ENCODE results near the gene NIF3L1. TPM values are rescaled to one million over a fixed set of nuclear protein-coding genes. Genes with fewer than 3 reads are reported as not detected.

Gene NIF3L1
- total and polyA plus RNA-seq, 9 of the 15 experiments (the other 6 are each of a cell fraction or from before 2014, with no cell fraction given): 26.7 to 89.5 (median 45.6) TPM

DNA sequence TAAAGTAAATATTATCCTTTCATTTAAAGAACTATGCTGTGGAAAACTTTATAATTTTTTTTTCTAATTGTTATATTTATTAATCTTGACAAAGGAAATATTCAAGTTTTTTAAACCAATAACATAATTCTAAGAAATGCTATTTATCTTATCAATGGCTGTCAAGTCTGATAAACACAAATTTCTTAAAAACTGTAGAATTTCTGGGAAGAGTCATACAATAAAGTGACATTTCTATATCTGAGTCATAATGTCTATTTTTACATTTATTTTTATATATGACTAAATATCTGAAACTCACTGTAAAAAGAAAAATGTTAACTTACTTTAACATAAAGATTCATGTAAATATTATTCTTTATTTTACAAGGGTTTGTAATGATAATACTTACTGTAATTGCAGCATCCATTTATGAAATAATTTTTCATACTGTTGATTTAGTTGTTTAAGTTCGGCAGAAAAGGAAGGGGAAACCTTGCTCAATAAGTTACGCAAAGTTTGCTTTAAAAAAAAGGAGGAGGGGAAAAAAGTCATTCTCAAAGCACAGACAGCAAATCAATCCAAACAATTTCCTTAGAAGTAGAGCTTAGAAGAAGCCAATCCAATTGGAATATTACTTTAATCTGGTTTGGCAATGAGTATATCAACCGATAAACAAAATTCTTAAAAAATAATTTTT is 41.9 kb downstream of the NIF3L1 start:
- FAIRE-seq: no peak
- WGBS (ENCODE audit: insufficient coverage, low coverage, missing lambda C conversion rate): 90% methylated on average over 3 of the region's 3 CpGs
- Histone ChIP-seq H3K4me2 (ENCODE audit: insufficient read depth, low read length) (no peak overlapping the region), H3K27me3 (ENCODE audit: control insufficient read depth in 2 of 2, insufficient read depth in 2 of 2, low read length in 2 of 2) (no peaks in the 10 kb centered on the region), H3K9me3 (replicated peaks; ENCODE audit: control insufficient read depth, insufficient read depth, low read depth, low read length) (no peaks in the 10 kb centered on the region), H3K9me1 (ENCODE audit: control insufficient read depth, insufficient read depth, low read length) (no peaks in the 10 kb centered on the region), H3K79me2 (ENCODE audit: control insufficient read depth, insufficient read depth, low read length) (no peaks in the 10 kb centered on the region), H3K27ac (ENCODE audit: extremely low read depth, low read depth, low read length) (no peak overlapping the region), H3K4me1 (replicated peaks in 1 of 2; ENCODE audit: control insufficient read depth in 2 of 2, insufficient read depth in 2 of 2, low read length in 2 of 2) (no peaks in the 10 kb centered on the region), H3K36me3 (ENCODE audit: control insufficient read depth, insufficient read depth, low read length) (peaks cover 63% of the 10 kb centered on the region), H2AFZ (ENCODE audit: low read depth, low read length) (no peak overlapping the region), H3K9ac (ENCODE audit: insufficient read depth in 1 of 2, low read depth in 2 of 2, low read length in 2 of 2) (no peak overlapping the region), H4K20me1 (replicated peaks; ENCODE audit: control insufficient read depth, insufficient read depth, low read length) (no peaks in the 10 kb centered on the region), H3K4me3 (no peak overlapping the region)
- intact Hi-C loops (cut with micrococcal nuclease): no loop called here
- ChIA-PET POLR2A (interaction anchor here (0.5 to 0.8 kb wide), 2 partner anchors 26 to 32 kb away, joined by 3 to 4 read pairs; partner anchors contain the start of gene ORC2), CTCF (ENCODE audit: low intra/inter-chr PET ratio) (no interaction called here)
- DNase-seq (ENCODE audit: extremely low read depth in 1 of 4, low spot score in 3 of 4): no peak
- no TSS peak for BruUV-seq (replicated peaks)
- in situ Hi-C loops (cut with MboI): no loop called here
- ATAC-seq: no peak
- TF ChIP-seq, protein P1, sequence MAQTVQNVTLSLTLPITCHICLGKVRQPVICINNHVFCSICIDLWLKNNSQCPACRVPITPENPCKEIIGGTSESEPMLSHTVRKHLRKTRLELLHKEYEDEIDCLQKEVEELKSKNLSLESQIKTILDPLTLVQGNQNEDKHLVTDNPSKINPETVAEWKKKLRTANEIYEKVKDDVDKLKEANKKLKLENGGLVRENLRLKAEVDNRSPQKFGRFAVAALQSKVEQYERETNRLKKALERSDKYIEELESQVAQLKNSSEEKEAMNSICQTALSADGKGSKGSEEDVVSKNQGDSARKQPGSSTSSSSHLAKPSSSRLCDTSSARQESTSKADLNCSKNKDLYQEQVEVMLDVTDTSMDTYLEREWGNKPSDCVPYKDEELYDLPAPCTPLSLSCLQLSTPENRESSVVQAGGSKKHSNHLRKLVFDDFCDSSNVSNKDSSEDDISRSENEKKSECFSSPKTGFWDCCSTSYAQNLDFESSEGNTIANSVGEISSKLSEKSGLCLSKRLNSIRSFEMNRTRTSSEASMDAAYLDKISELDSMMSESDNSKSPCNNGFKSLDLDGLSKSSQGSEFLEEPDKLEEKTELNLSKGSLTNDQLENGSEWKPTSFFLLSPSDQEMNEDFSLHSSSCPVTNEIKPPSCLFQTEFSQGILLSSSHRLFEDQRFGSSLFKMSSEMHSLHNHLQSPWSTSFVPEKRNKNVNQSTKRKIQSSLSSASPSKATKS (CRISPR knock-in tag; IDR thresholded peaks at IDR 0.05): no peak
- TF ChIP-seq NR2C1 (IDR thresholded peaks at IDR 0.05) (no peak), NR2C1 (tag; IDR thresholded peaks at IDR 0.05) (no peak), LEF1 (IDR thresholded peaks at IDR 0.05) (no peak), ZNF274 (IDR thresholded peaks at IDR 0.05; ENCODE audit: borderline replicate concordance, low read depth, low read length) (no peak), SMARCA5 (IDR thresholded peaks at IDR 0.05) (no peak), BCOR (IDR thresholded peaks at IDR 0.05) (no peak), LARP7 (IDR thresholded peaks at IDR 0.05) (no peak), SRSF7 (optimal IDR thresholded peaks at IDR 0.05; ENCODE audit: low read depth, low read length) (no peak), PTTG1 (tag; IDR thresholded peaks at IDR 0.05; ENCODE audit: low read depth) (no peak), HMG20B (CRISPR knock-in tag; IDR thresholded peaks at IDR 0.05) (no peak), ARNT (IDR thresholded peaks at IDR 0.05) (no peak), NCOA2 (IDR thresholded peaks at IDR 0.05; ENCODE audit: partially characterized antibody in 2 of 2) (no peak), ASH1L (IDR thresholded peaks at IDR 0.05; ENCODE audit: borderline replicate concordance, low read depth, partially characterized antibody) (no peak), MTA2 (IDR thresholded peaks at IDR 0.05; ENCODE audit: low read depth) (no peak)
- TF ChIP-seq, protein P2, sequence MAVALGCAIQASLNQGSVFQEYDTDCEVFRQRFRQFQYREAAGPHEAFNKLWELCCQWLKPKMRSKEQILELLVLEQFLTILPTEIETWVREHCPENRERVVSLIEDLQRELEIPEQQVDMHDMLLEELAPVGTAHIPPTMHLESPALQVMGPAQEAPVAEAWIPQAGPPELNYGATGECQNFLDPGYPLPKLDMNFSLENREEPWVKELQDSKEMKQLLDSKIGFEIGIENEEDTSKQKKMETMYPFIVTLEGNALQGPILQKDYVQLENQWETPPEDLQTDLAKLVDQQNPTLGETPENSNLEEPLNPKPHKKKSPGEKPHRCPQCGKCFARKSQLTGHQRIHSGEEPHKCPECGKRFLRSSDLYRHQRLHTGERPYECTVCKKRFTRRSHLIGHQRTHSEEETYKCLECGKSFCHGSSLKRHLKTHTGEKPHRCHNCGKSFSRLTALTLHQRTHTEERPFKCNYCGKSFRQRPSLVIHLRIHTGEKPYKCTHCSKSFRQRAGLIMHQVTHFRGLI (CRISPR knock-in tag; IDR thresholded peaks at IDR 0.05): no peak
- TF ChIP-seq, protein P3, sequence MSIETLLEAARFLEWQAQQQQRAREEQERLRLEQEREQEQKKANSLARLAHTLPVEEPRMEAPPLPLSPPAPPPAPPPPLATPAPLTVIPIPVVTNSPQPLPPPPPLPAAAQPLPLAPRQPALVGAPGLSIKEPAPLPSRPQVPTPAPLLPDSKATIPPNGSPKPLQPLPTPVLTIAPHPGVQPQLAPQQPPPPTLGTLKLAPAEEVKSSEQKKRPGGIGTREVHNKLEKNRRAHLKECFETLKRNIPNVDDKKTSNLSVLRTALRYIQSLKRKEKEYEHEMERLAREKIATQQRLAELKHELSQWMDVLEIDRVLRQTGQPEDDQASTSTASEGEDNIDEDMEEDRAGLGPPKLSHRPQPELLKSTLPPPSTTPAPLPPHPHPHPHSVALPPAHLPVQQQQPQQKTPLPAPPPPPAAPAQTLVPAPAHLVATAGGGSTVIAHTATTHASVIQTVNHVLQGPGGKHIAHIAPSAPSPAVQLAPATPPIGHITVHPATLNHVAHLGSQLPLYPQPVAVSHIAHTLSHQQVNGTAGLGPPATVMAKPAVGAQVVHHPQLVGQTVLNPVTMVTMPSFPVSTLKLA (conservative IDR thresholded peaks at IDR 0.05): no peak
- TF ChIP-seq, protein P4, sequence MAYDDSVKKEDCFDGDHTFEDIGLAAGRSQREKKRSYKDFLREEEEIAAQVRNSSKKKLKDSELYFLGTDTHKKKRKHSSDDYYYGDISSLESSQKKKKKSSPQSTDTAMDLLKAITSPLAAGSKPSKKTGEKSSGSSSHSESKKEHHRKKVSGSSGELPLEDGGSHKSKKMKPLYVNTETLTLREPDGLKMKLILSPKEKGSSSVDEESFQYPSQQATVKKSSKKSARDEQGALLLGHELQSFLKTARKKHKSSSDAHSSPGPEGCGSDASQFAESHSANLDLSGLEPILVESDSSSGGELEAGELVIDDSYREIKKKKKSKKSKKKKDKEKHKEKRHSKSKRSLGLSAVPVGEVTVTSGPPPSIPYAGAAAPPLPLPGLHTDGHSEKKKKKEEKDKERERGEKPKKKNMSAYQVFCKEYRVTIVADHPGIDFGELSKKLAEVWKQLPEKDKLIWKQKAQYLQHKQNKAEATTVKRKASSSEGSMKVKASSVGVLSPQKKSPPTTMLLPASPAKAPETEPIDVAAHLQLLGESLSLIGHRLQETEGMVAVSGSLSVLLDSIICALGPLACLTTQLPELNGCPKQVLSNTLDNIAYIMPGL (CRISPR knock-in tag; IDR thresholded peaks at IDR 0.05): no peak

Measured in K562 (cell line).